Keratinocyte (primary cell): ENCODE results near the gene PIK3CD. TPM values are rescaled to one million over a fixed set of nuclear protein-coding genes. Genes with fewer than 3 reads are reported as not detected.

Source experiments
- DNase-seq: peaks from one replicate; pipeline ENCODE4 v3.0.0-alpha.2; 2011; ENCODE audit warnings: low read depth, missing footprints, low spot score
- FAIRE-seq: peaks from 2 replicates; lab custom pipeline; 2011; peaks lifted over from hg19 to GRCh38; lab: Jason Lieb, UNC
- H2AFZ ChIP-seq: 2 replicates; pipeline ENCODE4 v1.6.0; 2012; ENCODE audit warnings: low read length, control low read depth, inconsistent platforms; ENCODE audit not compliant: control insufficient read depth
- H3K27ac ChIP-seq: 2 replicates; pipeline ENCODE4 v1.5.1; 2011; ENCODE audit warnings: low read length; ENCODE audit not compliant: control insufficient read depth, insufficient read depth
- H3K27me3 ChIP-seq: 3 replicates; pipeline ENCODE4 v1.6.0; 2011; ENCODE audit warnings: low read length; ENCODE audit not compliant: control insufficient read depth, insufficient read depth; ENCODE audit errors: extremely low read depth
- H3K36me3 ChIP-seq, 2 experiments: 2 replicates in 1 of 2; 3 replicates in 1 of 2; pipeline ENCODE4 v1.5.1; 2011; ENCODE audit warnings: low read length in 2 of 2, mild to moderate bottlenecking in 1 of 2; ENCODE audit not compliant: control insufficient read depth in 2 of 2, insufficient read depth in 2 of 2; ENCODE audit errors: extremely low read depth in 1 of 2
- H3K4me1 ChIP-seq: 3 replicates; pipeline ENCODE4 v1.5.1; 2011; ENCODE audit warnings: low read length; ENCODE audit not compliant: control insufficient read depth, insufficient read depth; ENCODE audit errors: extremely low read depth
- H3K4me2 ChIP-seq: 3 replicates; pipeline ENCODE4 v1.6.0; 2011; ENCODE audit warnings: low read depth, low read length; ENCODE audit not compliant: control insufficient read depth, insufficient read depth; ENCODE audit errors: extremely low read depth
- H3K4me3 ChIP-seq, 3 experiments: fragments of 200-600 bp in 1 of 3; sonication (generic) in 1 of 3; 2 replicates in 2 of 3; 3 replicates in 1 of 3; pipeline ENCODE4 v1.5.1; 2011 to 2016; ENCODE audit warnings: low read length in 3 of 3, mild to moderate bottlenecking in 3 of 3, control low read depth in 2 of 3, inconsistent platforms in 1 of 3, low read depth in 1 of 3, mixed read lengths in 1 of 3, mixed run types in 1 of 3, moderate library complexity in 1 of 3; ENCODE audit not compliant: control insufficient read depth in 2 of 3, insufficient read depth in 2 of 3; ENCODE audit errors: extremely low read depth in 1 of 3
- H3K79me2 ChIP-seq: 2 replicates; pipeline ENCODE4 v1.6.0; 2012; ENCODE audit warnings: low read length; ENCODE audit not compliant: control insufficient read depth, insufficient read depth
- H3K9ac ChIP-seq: 3 replicates; pipeline ENCODE4 v1.6.0; 2011; ENCODE audit warnings: low read length; ENCODE audit not compliant: control insufficient read depth, insufficient read depth; ENCODE audit errors: extremely low read depth
- H3K9me1 ChIP-seq: 3 replicates; pipeline ENCODE4 v1.6.0; 2011; ENCODE audit warnings: low read length; ENCODE audit not compliant: control insufficient read depth, insufficient read depth; ENCODE audit errors: extremely low read depth
- H3K9me3 ChIP-seq: 2 replicates; pipeline ENCODE4 v1.5.1; 2012; ENCODE audit warnings: low read depth, low read length; ENCODE audit not compliant: control insufficient read depth
- H4K20me1 ChIP-seq: 3 replicates; pipeline ENCODE4 v1.6.0; 2011; ENCODE audit warnings: low read length; ENCODE audit not compliant: control insufficient read depth, insufficient read depth; ENCODE audit errors: extremely low read depth
- CTCF ChIP-seq, 3 experiments: IDR thresholded peaks in 1 of 3; conservative IDR thresholded peaks in 1 of 3; optimal IDR thresholded peaks in 1 of 3; 2 replicates in 2 of 3; 3 replicates in 1 of 3; pipeline versions ENCODE3 to v1.5.1; 2011; ENCODE audit warnings: low read length in 3 of 3, mild to moderate bottlenecking in 3 of 3, moderate library complexity in 2 of 3, control low read depth in 1 of 3, inconsistent platforms in 1 of 3; ENCODE audit not compliant: insufficient read depth in 2 of 3; ENCODE audit errors: extremely low read depth in 1 of 3
- EZH2 ChIP-seq: IDR thresholded peaks from one replicate; pipeline ENCODE4 v1.6.1; 2012; ENCODE audit warnings: inconsistent platforms, mild to moderate bottlenecking, low read length, moderate library complexity
- dilution Hi-C: fragments of 300-500 bp; cut with MboI; formaldehyde crosslinking; loops from one replicate; pipeline ENCODE4 v1.7.0; 2020; ENCODE audit warnings: low sequenced_read_pairs; ENCODE audit not compliant: extremely low pct_ligation_motif_present
- polyA plus RNA-seq, 5 experiments: library from polyadenylated mRNA; depleted of rRNA in 3 of 5; stranded (reverse) in 3 of 5; stranded (forward) in 1 of 5; unstranded in 1 of 5; fragments of >200 nt; gene quantifications; 1 replicate in 1 of 5; 2 replicates in 3 of 5; 3 replicates in 1 of 5; pipeline versions ENCODE4 v1.2.1 to v1.2.3, GENCODE V29; 2011 to 2012; ENCODE audit warnings: missing spikeins in 2 of 5, low read depth in 1 of 5, low replicate concordance in 1 of 5

The PIK3CD gene
- polyA plus RNA-seq, 1 donor (not counting 4 experiments of a cell fraction or from before 2014, with no cell fraction given): 7.8 TPM

- TF ChIP-seq CTCF (optimal IDR thresholded peaks at IDR 0.05 in 1 of 3, IDR thresholded peaks at IDR 0.05 in 1 of 3, conservative IDR thresholded peaks at IDR 0.05 in 1 of 3; ENCODE audit: extremely low read depth in 1 of 3, insufficient read depth in 2 of 3, low read length in 3 of 3) (no peak), EZH2 (no peak)
- no peaks in the 10 kb centered on the region for H3K4me1 ChIP-seq
- no peak overlapping the region for H3K27ac ChIP-seq
- peaks cover 4% of the 10 kb centered on the region for H4K20me1 ChIP-seq
- no peak overlapping the region for H3K9ac ChIP-seq
- H3K27me3 ChIP-seq: no peaks in the 10 kb centered on the region
- no peak overlapping the region for H2AFZ ChIP-seq
- no peak overlapping the region for H3K4me3 ChIP-seq
- FAIRE-seq (no peak), DNase-seq (no peak)
- H3K4me2 ChIP-seq: no peak overlapping the region
- H3K9me1 ChIP-seq: no peaks in the 10 kb centered on the region
- peaks cover 11% of the 10 kb centered on the region for H3K79me2 ChIP-seq
- dilution Hi-C loops: no loop called here
- H3K9me3 ChIP-seq: no peaks in the 10 kb centered on the region
- H3K36me3 ChIP-seq: peaks cover 56 to 67% of the 10 kb centered on the region in 2 experiments
Observed at GRCh38 chr1:9737671-9738070, 86.1 kb downstream of the PIK3CD start.

GRCh38 chr1:9744106-9744799 is 92.7 kb downstream of the PIK3CD start:
- no peaks in the 10 kb centered on the region for H3K9me1 ChIP-seq
- no peaks in the 10 kb centered on the region for H3K4me1 ChIP-seq
- no peak overlapping the region for H2AFZ ChIP-seq
- FAIRE-seq: no peak
- no peak overlapping the region for H3K9ac ChIP-seq
- H3K4me2 ChIP-seq: no peak overlapping the region
- H3K27ac ChIP-seq: no peak overlapping the region
- DNase-seq: no peak
- dilution Hi-C loops: no loop called here
- peaks cover 35 to 52% of the 10 kb centered on the region in 2 experiments for H3K36me3 ChIP-seq
- no peaks in the 10 kb centered on the region for H3K27me3 ChIP-seq
- TF ChIP-seq CTCF (optimal IDR thresholded peaks at IDR 0.05 in 1 of 3, IDR thresholded peaks at IDR 0.05 in 1 of 3, conservative IDR thresholded peaks at IDR 0.05 in 1 of 3; ENCODE audit: extremely low read depth in 1 of 3, insufficient read depth in 2 of 3, low read length in 3 of 3) (no peak), EZH2 (no peak)
- peaks cover 15% of the 10 kb centered on the region for H3K79me2 ChIP-seq
- H3K4me3 ChIP-seq: no peak overlapping the region
- no peaks in the 10 kb centered on the region for H3K9me3 ChIP-seq
- peaks cover 6% of the 10 kb centered on the region for H4K20me1 ChIP-seq
